IMR-90 (cell line): ENCODE results near the gene NTNG2. TPM values are rescaled to one million over a fixed set of nuclear protein-coding genes. Genes with fewer than 3 reads are reported as not detected.

Experiments used
- ATAC-seq: fragments of 200-7000 bp; cut with Tn5 transposase; 2 replicates; pipeline ENCODE4 v1.9.1; 2020; ENCODE audit warnings: low read depth, mild to moderate bottlenecking, moderate library complexity
- BruUV-seq: library from RNA; stranded (reverse); fragments of 400-500 nt; replicated peaks from 2 replicates; lab custom pipeline; 2021; lab: Mats Ljungman, UMichigan
- CTCF ChIA-PET: fragments of 300-600 bp; formaldehyde crosslinking; extraction: SDS; loops from one replicate; lab custom pipeline; 2021; ENCODE audit warnings: antibody characterized with exemption; lab: Yijun Ruan, JAX
- POLR2A ChIA-PET: fragments of 300-600 bp; sonication (Branson Sonifier 250); formaldehyde crosslinking; loops from one replicate; lab custom pipeline; 2022; ENCODE audit warnings: antibody characterized with exemption; ENCODE audit not compliant: unreplicated experiment; lab: Charles Lee
- DNase-seq: peaks from one replicate; pipeline ENCODE4 v3.0.0; 2013
- H2AFZ ChIP-seq: replicated peaks from 2 replicates; pipeline ENCODE3; 2013; ENCODE audit warnings: low read length, mild to moderate bottlenecking; ENCODE audit not compliant: poor library complexity
- H2AK5ac ChIP-seq: 2 replicates; pipeline ENCODE4 v1.6.1; 2013; ENCODE audit warnings: low read depth, low read length, inconsistent platforms
- H2AK9ac ChIP-seq: replicated peaks from 2 replicates; pipeline ENCODE3; 2013; ENCODE audit warnings: mild to moderate bottlenecking, low read depth, low read length, moderate library complexity; ENCODE audit not compliant: poor library complexity
- H2BK120ac ChIP-seq: 2 replicates; pipeline ENCODE4 v1.6.1; 2013; ENCODE audit warnings: low read depth, low read length, inconsistent platforms
- H2BK15ac ChIP-seq: 3 replicates; pipeline ENCODE4 v1.6.1; 2013; ENCODE audit warnings: low read depth, low read length, inconsistent platforms
- H2BK20ac ChIP-seq: 2 replicates; pipeline ENCODE4 v1.6.1; 2013; ENCODE audit warnings: low read depth, mild to moderate bottlenecking, inconsistent platforms, low read length, moderate library complexity
- H2BK5ac ChIP-seq: 2 replicates; pipeline ENCODE4 v1.6.1; 2013; ENCODE audit warnings: mild to moderate bottlenecking, low read depth, low read length, inconsistent platforms; ENCODE audit not compliant: poor library complexity, severe bottlenecking
- H3K14ac ChIP-seq: replicated peaks from 2 replicates; pipeline ENCODE4 v1.6.1; 2013; ENCODE audit warnings: low read depth, low read length, inconsistent platforms
- H3K18ac ChIP-seq: 2 replicates; pipeline ENCODE4 v1.6.1; 2013; ENCODE audit warnings: low read depth, low read length, control low read depth
- H3K23ac ChIP-seq: 2 replicates; pipeline ENCODE4 v1.6.1; 2013; ENCODE audit warnings: low read depth, low read length, inconsistent platforms
- H3K27ac ChIP-seq: 2 replicates; pipeline ENCODE4 v1.5.1; 2013; ENCODE audit warnings: mild to moderate bottlenecking, control low read depth, low read length; ENCODE audit not compliant: insufficient read depth
- H3K27me3 ChIP-seq: 2 replicates; pipeline ENCODE4 v1.6.1; 2013; ENCODE audit warnings: low read length; ENCODE audit not compliant: control insufficient read depth, insufficient read depth
- H3K36me3 ChIP-seq: 2 replicates; pipeline ENCODE4 v1.6.1; 2013; ENCODE audit warnings: low read length, mixed read lengths; ENCODE audit not compliant: control insufficient read depth, insufficient read depth
- H3K4ac ChIP-seq: 2 replicates; pipeline ENCODE4 v1.6.1; 2013; ENCODE audit warnings: low read depth, low read length, inconsistent platforms
- H3K4me1 ChIP-seq: 2 replicates; pipeline ENCODE4 v1.6.1; 2013; ENCODE audit warnings: low read length, mixed read lengths; ENCODE audit not compliant: control insufficient read depth, insufficient read depth
- H3K4me2 ChIP-seq: 2 replicates; pipeline ENCODE4 v1.6.1; 2013; ENCODE audit warnings: low read depth, mild to moderate bottlenecking, control low read depth, low read length, moderate library complexity
- H3K4me3 ChIP-seq: 2 replicates; pipeline ENCODE4 v1.5.1; 2013; ENCODE audit warnings: low read depth, mild to moderate bottlenecking, control low read depth, low read length, moderate library complexity; ENCODE audit not compliant: insufficient read depth
- H3K56ac ChIP-seq: 2 replicates; pipeline ENCODE4 v1.6.1; 2013; ENCODE audit warnings: low read length, inconsistent platforms; ENCODE audit not compliant: insufficient read depth; ENCODE audit errors: extremely low read depth
- H3K79me1 ChIP-seq, 2 experiments: 2 replicates each; pipeline ENCODE4 v1.6.1; 2013; ENCODE audit warnings: low read length in 2 of 2, inconsistent platforms in 1 of 2, low read depth in 1 of 2
- H3K9ac ChIP-seq: 2 replicates; pipeline ENCODE4 v1.6.1; 2013; ENCODE audit warnings: low read depth, low read length, control low read depth
- H3K9me1 ChIP-seq: 2 replicates; pipeline ENCODE4 v1.6.1; 2013; ENCODE audit warnings: low read length, inconsistent platforms; ENCODE audit not compliant: insufficient read depth
- H3K9me3 ChIP-seq: 2 replicates; pipeline ENCODE4 v1.6.1; 2013; ENCODE audit warnings: low read length; ENCODE audit not compliant: control insufficient read depth, insufficient read depth
- H4K20me1 ChIP-seq: 2 replicates; pipeline ENCODE4 v1.6.1; 2013; ENCODE audit warnings: low read length, inconsistent platforms; ENCODE audit not compliant: insufficient read depth
- H4K5ac ChIP-seq: 2 replicates; pipeline ENCODE4 v1.6.1; 2013; ENCODE audit warnings: mild to moderate bottlenecking, low read depth, low read length, control low read depth
- H4K8ac ChIP-seq, 2 experiments: 2 replicates each; pipeline ENCODE4 v1.6.1; 2013; ENCODE audit warnings: low read depth in 2 of 2, low read length in 2 of 2, control low read depth in 1 of 2, inconsistent platforms in 1 of 2
- H4K91ac ChIP-seq: 2 replicates; pipeline ENCODE4 v1.6.1; 2013; ENCODE audit warnings: low read depth, low read length, inconsistent platforms; ENCODE audit not compliant: insufficient read depth
- BHLHE40 ChIP-seq: fragments of 150-350 bp; IDR thresholded peaks from 2 replicates; pipeline ENCODE4 v1.6.1; 2016; ENCODE audit warnings: mild to moderate bottlenecking, low read depth, low read length
- CEBPB ChIP-seq: IDR thresholded peaks from 2 replicates; pipeline ENCODE4 v1.6.1; 2012; ENCODE audit warnings: low read depth, low read length, improper control_type of control experiment
- CHD1 ChIP-seq: IDR thresholded peaks from 2 replicates; pipeline ENCODE4 v1.6.1; 2012; ENCODE audit warnings: low read depth, low read length, improper control_type of control experiment
- CTCF ChIP-seq: conservative IDR thresholded peaks from 2 replicates; pipeline ENCODE4 v1.5.1; 2012; ENCODE audit warnings: mild to moderate bottlenecking, low read depth, low read length, improper control_type of control experiment
- ELK1 ChIP-seq: fragments of 150-350 bp; IDR thresholded peaks from 2 replicates; pipeline ENCODE4 v1.6.1; 2016; ENCODE audit warnings: low read depth, mild to moderate bottlenecking, low read length, moderate library complexity, borderline replicate concordance
- FOS ChIP-seq: fragments of 150-350 bp; IDR thresholded peaks from 2 replicates; pipeline ENCODE4 v1.6.1; 2016; ENCODE audit warnings: low read depth, low read length
- MAFK ChIP-seq: IDR thresholded peaks from 2 replicates; pipeline ENCODE4 v1.6.1; 2012; ENCODE audit warnings: low read depth, low read length, improper control_type of control experiment
- MAZ ChIP-seq: IDR thresholded peaks from 2 replicates; pipeline ENCODE4 v1.6.1; 2012; ENCODE audit warnings: low read depth, mild to moderate bottlenecking, low read length, improper control_type of control experiment, moderate library complexity, borderline replicate concordance
- MXI1 ChIP-seq: IDR thresholded peaks from 2 replicates; pipeline ENCODE4 v1.6.1; 2012; ENCODE audit warnings: low read depth, mild to moderate bottlenecking, low read length, moderate library complexity, borderline replicate concordance
- NFE2L2 ChIP-seq: fragments of 150-350 bp; IDR thresholded peaks from 2 replicates; pipeline ENCODE4 v1.6.1; 2016; ENCODE audit warnings: low read depth, mild to moderate bottlenecking, low read length
- POLR2A ChIP-seq: IDR thresholded peaks from 2 replicates; pipeline ENCODE4 v1.6.1; 2012; ENCODE audit warnings: mild to moderate bottlenecking, low read depth, low read length
- RAD21 ChIP-seq: IDR thresholded peaks from 2 replicates; pipeline ENCODE4 v1.6.1; 2012; ENCODE audit warnings: low read length, improper control_type of control experiment
- RCOR1 ChIP-seq: IDR thresholded peaks from 2 replicates; pipeline ENCODE4 v1.6.1; 2012; ENCODE audit warnings: mild to moderate bottlenecking, low read length, improper control_type of control experiment; ENCODE audit not compliant: insufficient replicate concordance
- RFX5 ChIP-seq: IDR thresholded peaks from 2 replicates; pipeline ENCODE4 v1.8.0; 2012; ENCODE audit warnings: low read depth, mild to moderate bottlenecking, low read length, moderate library complexity
- SMC3 ChIP-seq: fragments of 150-350 bp; IDR thresholded peaks from 2 replicates; pipeline ENCODE4 v1.6.1; 2016; ENCODE audit warnings: low read depth, mild to moderate bottlenecking, antibody characterized with exemption, low read length, moderate library complexity
- USF2 ChIP-seq: fragments of 150-350 bp; IDR thresholded peaks from 2 replicates; pipeline ENCODE4 v1.6.1; 2017; ENCODE audit warnings: mild to moderate bottlenecking, antibody characterized with exemption, low read length, low read depth
- WGBS, 2 experiments: methylation state at CpG; one replicate each; pipeline versions ENCODE4 v1.1.5 to v1.1.7; 2013; ENCODE audit warnings: missing lambda C conversion rate in 2 of 2; ENCODE audit not compliant: insufficient read length in 1 of 2; ENCODE audit errors: extremely low coverage in 2 of 2; 5-methylcytosine and 5-hydroxymethylcytosine counted together
- dilution Hi-C: fragments of 300-500 bp; cut with HindIII; formaldehyde crosslinking; loops from one replicate; pipeline ENCODE4 v1.14.3; 2018; ENCODE audit warnings: low sequenced_read_pairs; ENCODE audit not compliant: unreplicated experiment
- in situ Hi-C: fragments of 300-500 bp; cut with MboI; formaldehyde crosslinking; loops from 3 replicates; pipeline ENCODE4 v1.14.3; 2019; ENCODE audit warnings: low sequenced_read_pairs, inconsistent platforms, mixed read lengths
- intact Hi-C: fragments of 100-400 bp; cut with micrococcal nuclease; formaldehyde crosslinking; loops from 2 replicates; pipeline ENCODE4 v1.10.0; 2022
- polyA plus RNA-seq, 3 experiments: library from polyadenylated mRNA; depleted of rRNA; stranded (reverse); fragments of >200 nt; gene quantifications; 2 replicates each; pipeline ENCODE4 v1.2.3, GENCODE V29; 2012; ENCODE audit warnings: low replicate concordance in 1 of 3
- total RNA-seq: library from RNA; depleted of rRNA; stranded (reverse); fragments of >200 nt; gene quantifications from 2 replicates; pipeline ENCODE4 v1.2.3, GENCODE V29; 2012

Gene NTNG2
- total and polyA plus RNA-seq, 2 of the 4 experiments (the other 2 are of a cell fraction) = 0.54 to 0.84 TPM

DNA sequence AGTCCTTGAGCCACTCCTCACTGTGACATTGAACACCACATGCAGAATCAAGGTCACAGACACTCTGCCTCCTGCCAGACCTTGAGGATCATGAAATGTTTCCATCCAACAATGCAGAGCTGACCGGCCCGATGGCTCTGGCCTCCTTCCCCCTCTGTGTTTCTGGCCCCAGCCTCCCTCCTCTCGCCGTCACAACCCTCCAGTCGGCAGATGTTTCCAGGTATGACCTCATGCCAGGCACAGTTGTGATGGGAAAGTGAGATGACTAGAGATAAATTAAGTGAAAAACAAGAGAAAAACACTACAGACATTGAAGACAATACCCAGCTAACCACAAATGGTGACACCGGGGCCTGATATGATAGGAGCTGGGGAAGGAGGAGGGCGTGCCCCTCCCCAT is 9.8 kb downstream of the NTNG2 start:
- DNase-seq (no peak), ATAC-seq (no peak)
- TF ChIP-seq CTCF (no peak), RFX5 (no peak), CEBPB (no peak), FOS (no peak), POLR2A (no peak), MAZ (no peak), RCOR1 (no peak), MXI1 (no peak), NFE2L2 (no peak), ELK1 (no peak), CHD1 (no peak), MAFK (no peak), RAD21 (no peak), USF2 (no peak), SMC3 (no peak), BHLHE40 (no peak)
- Histone ChIP-seq H3K4ac (no peak overlapping the region), H4K20me1 (peaks cover 18% of the 10 kb centered on the region; the same call in 1 of the 2 replicates), H3K27me3 (peaks cover 10% of the 10 kb centered on the region), H3K9ac (no peak overlapping the region), H3K4me1 (no peaks in the 10 kb centered on the region; the same call in 1 of the 2 replicates), H3K14ac (no peak overlapping the region), H3K79me1 (no peaks in the 10 kb centered on the region), H3K9me1 (no peaks in the 10 kb centered on the region), H3K18ac (no peak overlapping the region), H2AFZ (no peak overlapping the region), H3K4me3 (no peak overlapping the region), H2BK120ac (no peak overlapping the region), H3K27ac (no peak overlapping the region), H4K5ac (no peak overlapping the region), H2AK5ac (no peak overlapping the region), H3K4me2 (no peak overlapping the region), H2BK15ac (no peak overlapping the region), H2BK20ac (no peak overlapping the region), H2BK5ac (no peak overlapping the region), H3K36me3 (no peaks in the 10 kb centered on the region), H4K91ac (no peak overlapping the region), H3K9me3 (no peaks in the 10 kb centered on the region), H4K8ac (no peak overlapping the region), H3K23ac (no peak overlapping the region), H3K56ac (no peak overlapping the region), H2AK9ac (no peak overlapping the region)
- in situ Hi-C loops (no loop called here), intact Hi-C loops (no loop called here), dilution Hi-C loops (no loop called here)
- no CpG with 5 or more reads among the region's 7 CpGs for WGBS, 2 experiments
- ChIA-PET POLR2A (no interaction called here), CTCF (interaction anchor here (1.0 kb wide), 1 partner anchor 65 kb away, joined by 3 read pairs; no protein-coding TSS in a partner anchor)
- BruUV-seq = no TSS peak
